AG04449 (cell line): ENCODE measurements around the gene ZBTB7C.

Experiments used
- CTCF ChIA-PET: fragments of 350-600 bp; formaldehyde crosslinking; extraction: SDS; loops from one replicate; lab custom pipeline; 2021; ENCODE audit warnings: antibody characterized with exemption; lab: Yijun Ruan, JAX
- POLR2A ChIA-PET: fragments of 400-600, 350-600 bp; formaldehyde crosslinking; extraction: SDS; loops from one replicate; lab custom pipeline; 2020; ENCODE audit warnings: antibody characterized with exemption, inconsistent platforms; lab: Yijun Ruan, JAX
- DNase-seq: peaks from one replicate; pipeline ENCODE4 v3.0.0-alpha.2; 2010; ENCODE audit warnings: low read depth, low spot score
- H3K4me3 ChIP-seq: 2 replicates; pipeline ENCODE4 v1.5.1; 2011; ENCODE audit warnings: low read depth, mild to moderate bottlenecking, control low read depth, low read length
- TF ChIP-seq, protein P1 (sequence below): IDR thresholded peaks from one replicate; pipeline ENCODE4 v1.5.1; 2011; ENCODE audit warnings: mild to moderate bottlenecking, moderate library complexity, low read length, control low read depth, inconsistent platforms; ENCODE audit not compliant: insufficient read depth; ENCODE audit errors: missing control alignments

Gene ZBTB7C

GRCh38 chr18:48219037-48219809 lies 190.0 kb downstream of the ZBTB7C start:
- TF ChIP-seq, protein P1, sequence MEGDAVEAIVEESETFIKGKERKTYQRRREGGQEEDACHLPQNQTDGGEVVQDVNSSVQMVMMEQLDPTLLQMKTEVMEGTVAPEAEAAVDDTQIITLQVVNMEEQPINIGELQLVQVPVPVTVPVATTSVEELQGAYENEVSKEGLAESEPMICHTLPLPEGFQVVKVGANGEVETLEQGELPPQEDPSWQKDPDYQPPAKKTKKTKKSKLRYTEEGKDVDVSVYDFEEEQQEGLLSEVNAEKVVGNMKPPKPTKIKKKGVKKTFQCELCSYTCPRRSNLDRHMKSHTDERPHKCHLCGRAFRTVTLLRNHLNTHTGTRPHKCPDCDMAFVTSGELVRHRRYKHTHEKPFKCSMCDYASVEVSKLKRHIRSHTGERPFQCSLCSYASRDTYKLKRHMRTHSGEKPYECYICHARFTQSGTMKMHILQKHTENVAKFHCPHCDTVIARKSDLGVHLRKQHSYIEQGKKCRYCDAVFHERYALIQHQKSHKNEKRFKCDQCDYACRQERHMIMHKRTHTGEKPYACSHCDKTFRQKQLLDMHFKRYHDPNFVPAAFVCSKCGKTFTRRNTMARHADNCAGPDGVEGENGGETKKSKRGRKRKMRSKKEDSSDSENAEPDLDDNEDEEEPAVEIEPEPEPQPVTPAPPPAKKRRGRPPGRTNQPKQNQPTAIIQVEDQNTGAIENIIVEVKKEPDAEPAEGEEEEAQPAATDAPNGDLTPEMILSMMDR = no peak
- CTCF ChIA-PET = no interaction called here
- H3K4me3 ChIP-seq = no peak overlapping the region
- DNase-seq = no peak
- POLR2A ChIA-PET = no interaction called here

DNA sequence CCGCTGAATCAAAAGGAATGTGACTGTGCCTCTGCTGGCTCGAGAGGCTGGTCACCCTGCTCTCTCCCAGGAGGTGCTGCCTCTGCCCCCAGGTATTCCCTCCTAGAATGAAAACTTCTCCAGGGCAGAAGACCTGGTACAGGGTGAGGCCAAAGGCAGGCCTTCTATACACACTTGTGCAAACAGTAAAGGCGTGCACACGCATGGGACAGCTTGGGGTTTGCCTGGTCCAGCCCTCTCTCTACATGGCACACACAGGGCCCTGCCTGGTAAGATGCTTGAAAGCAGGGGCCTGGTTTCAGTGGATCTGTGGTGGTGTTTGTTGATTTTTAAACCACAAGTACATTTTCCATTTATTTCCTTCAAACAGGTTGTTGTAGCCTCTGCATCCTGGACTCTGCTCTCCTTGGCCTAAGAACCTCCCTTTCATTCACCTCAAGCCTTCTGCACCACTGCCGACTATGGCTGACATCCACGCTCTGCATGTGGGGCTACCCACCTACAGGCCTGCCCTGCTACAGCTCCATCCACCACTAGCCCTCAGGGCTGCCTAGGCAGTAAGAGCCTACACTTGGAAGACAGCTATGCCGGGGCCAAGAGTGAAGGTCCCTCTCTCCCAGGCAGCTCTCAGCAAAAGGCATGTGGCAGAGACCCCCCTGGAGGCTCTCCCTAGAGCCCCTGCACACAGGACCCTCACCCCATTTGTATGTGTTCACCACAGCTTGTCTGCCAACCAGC lies 190.7 kb downstream of the ZBTB7C start:
- ChIA-PET POLR2A (no interaction called here), CTCF (no interaction called here)
- TF ChIP-seq, protein P1 = no peak
- no peak overlapping the region for H3K4me3 ChIP-seq
- no peak for DNase-seq

DNA sequence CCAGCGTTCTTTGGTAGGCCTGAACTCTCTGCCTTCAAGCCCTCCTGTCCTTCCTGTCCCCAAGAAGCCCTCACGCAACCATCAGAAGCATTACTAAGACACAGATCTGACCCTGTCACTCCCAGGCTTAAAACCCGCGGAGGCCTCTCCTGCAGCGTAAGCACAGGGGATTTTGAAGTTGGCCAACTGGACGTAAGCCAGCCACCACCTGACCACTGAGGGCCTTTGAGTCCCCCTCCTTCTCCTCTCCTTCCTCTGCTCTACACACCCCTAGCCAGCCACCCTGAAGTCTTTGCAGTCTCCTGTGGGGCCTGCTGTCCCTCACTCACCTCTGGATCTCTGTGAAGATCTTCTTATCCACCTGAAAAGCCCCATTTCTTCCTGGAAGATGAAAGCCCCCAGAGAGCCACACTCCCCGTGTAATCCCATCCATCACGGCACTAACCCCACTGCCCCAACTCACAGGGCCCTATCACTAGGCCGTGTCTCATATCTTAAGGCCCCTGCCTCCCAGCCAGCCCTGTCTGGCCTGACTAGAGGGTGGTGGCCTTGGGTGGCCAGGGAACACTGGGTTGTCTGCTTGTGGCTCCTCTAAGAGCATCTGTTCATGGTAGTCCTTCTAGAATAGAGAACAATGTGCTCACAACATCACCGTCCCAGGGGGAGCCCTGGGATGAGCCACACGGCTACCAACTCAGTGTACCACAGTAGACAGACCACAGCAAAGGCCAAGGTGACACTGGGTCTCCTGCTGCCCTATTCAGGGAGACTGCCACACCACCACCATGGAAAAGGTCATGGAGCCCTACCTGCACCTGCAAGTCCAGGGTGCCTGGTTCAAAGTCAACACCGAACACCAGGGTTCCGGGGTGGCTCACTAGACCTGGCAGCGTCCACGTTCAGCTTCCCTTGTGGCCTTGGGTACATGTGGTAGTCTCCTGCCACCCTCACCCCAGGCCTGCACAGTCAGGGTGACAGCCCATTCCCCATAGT lies 191.6 kb downstream of the ZBTB7C start:
- POLR2A ChIA-PET = no interaction called here
- CTCF ChIA-PET = no interaction called here
- DNase-seq = no peak
- TF ChIP-seq, protein P1 = no peak
- no peak overlapping the region for H3K4me3 ChIP-seq

GRCh38 chr18:48216639-48217257 lies 192.4 kb downstream of the ZBTB7C start:
- TF ChIP-seq, protein P1 = no peak
- ChIA-PET POLR2A (interaction anchor here (0.6 kb wide), 1 partner anchor 304 kb away, joined by 4 read pairs; no protein-coding TSS in a partner anchor), CTCF (no interaction called here)
- H3K4me3 ChIP-seq = no peak overlapping the region
- DNase-seq = no peak

- H3K4me3 ChIP-seq = no peak overlapping the region
- POLR2A ChIA-PET = interaction anchor here (0.6 kb wide), 1 partner anchor 305 kb away, joined by 4 read pairs; no protein-coding TSS in a partner anchor
- no peak for DNase-seq
- TF ChIP-seq, protein P1 = no peak
- CTCF ChIA-PET = no interaction called here
Measured at GRCh38 chr18:48215876-48216638, 193.1 kb downstream of the ZBTB7C start.
